PC-9 (cell line): Measurements from ENCODE around the gene RASGEF1C. TPM values are rescaled to one million over a fixed set of nuclear protein-coding genes. Genes with fewer than 3 reads are reported as not detected.

Source experiments
- BruUV-seq: library from RNA; stranded (reverse); fragments of 400-500 nt; replicated peaks from 2 replicates; lab custom pipeline; 2021; lab: Mats Ljungman, UMichigan
- CTCF ChIA-PET: fragments of 300-600 bp; sonication (Branson Sonifier 250); formaldehyde crosslinking; loops from one replicate; lab custom pipeline; 2022; ENCODE audit warnings: antibody characterized with exemption; lab: Charles Lee
- POLR2A ChIA-PET: fragments of 300-600 bp; sonication (Branson Sonifier 250); formaldehyde crosslinking; loops from one replicate; lab custom pipeline; 2022; ENCODE audit warnings: antibody characterized with exemption; ENCODE audit not compliant: unreplicated experiment; lab: Charles Lee
- DNase-seq, 2 experiments: peaks; one replicate each; pipeline versions ENCODE4 v3.0.0 to v3.0.0-alpha.2; 2015 to 2022; ENCODE audit warnings: mixed read lengths in 1 of 2
- H2AFZ ChIP-seq: fragments of 200-600 bp; sonication (generic); 2 replicates; pipeline ENCODE4 v1.8.1; 2017; ENCODE audit warnings: antibody characterized with exemption
- H3F3A ChIP-seq: fragments of 200-600 bp; sonication (generic); 2 replicates; pipeline ENCODE4 v1.8.1; 2017; ENCODE audit warnings: antibody characterized with exemption, mild to moderate bottlenecking, low read depth; ENCODE audit not compliant: insufficient read depth
- H3K27ac ChIP-seq: fragments of 200-600 bp; sonication (generic); 2 replicates; pipeline ENCODE4 v1.6.1; 2016; ENCODE audit warnings: mixed run types
- H3K27me3 ChIP-seq: fragments of 200-600 bp; sonication (generic); 2 replicates; pipeline ENCODE4 v1.6.1; 2016; ENCODE audit warnings: low read depth, mixed run types; ENCODE audit not compliant: insufficient read depth
- H3K36me3 ChIP-seq: fragments of 200-600 bp; sonication (generic); 2 replicates; pipeline ENCODE4 v1.6.1; 2016; ENCODE audit warnings: low read depth, mixed run types
- H3K4me1 ChIP-seq: fragments of 200-600 bp; sonication (generic); replicated peaks from 2 replicates; pipeline ENCODE4 v1.6.1; 2016; ENCODE audit warnings: mixed run types; ENCODE audit not compliant: insufficient read depth
- H3K4me2 ChIP-seq: fragments of 200-600 bp; sonication (generic); 2 replicates; pipeline ENCODE4 v1.6.1; 2017; ENCODE audit warnings: mixed run types
- H3K4me3 ChIP-seq: fragments of 200-600 bp; sonication (generic); 2 replicates; pipeline ENCODE4 v1.6.1; 2016; ENCODE audit warnings: mixed run types
- H3K79me2 ChIP-seq: fragments of 200-600 bp; sonication (generic); 2 replicates; pipeline ENCODE4 v1.6.1; 2017; ENCODE audit warnings: low read depth, mixed run types
- H3K9me2 ChIP-seq: fragments of 200-600 bp; sonication (generic); 2 replicates; pipeline ENCODE4 v1.8.1; 2017; ENCODE audit warnings: mild to moderate bottlenecking; ENCODE audit not compliant: insufficient read depth
- H3K9me3 ChIP-seq: fragments of 200-600 bp; sonication (generic); 2 replicates; pipeline ENCODE4 v1.8.1; 2016; ENCODE audit warnings: low read depth; ENCODE audit not compliant: insufficient read depth
- H4K20me1 ChIP-seq: fragments of 200-600 bp; sonication (generic); 2 replicates; pipeline ENCODE4 v1.8.1; 2017; ENCODE audit not compliant: insufficient read depth
- CTCF ChIP-seq: fragments of 200-600 bp; sonication (generic); conservative IDR thresholded peaks from 2 replicates; pipeline ENCODE4 v1.6.1; 2017; ENCODE audit warnings: mixed run types, antibody characterized with exemption, mild to moderate bottlenecking, moderate library complexity
- EZH2 ChIP-seq: fragments of 200-600 bp; sonication (generic); IDR thresholded peaks from 2 replicates; pipeline ENCODE4 v1.8.0; 2017; ENCODE audit warnings: antibody characterized with exemption, low read depth
- intact Hi-C: fragments of 100-400 bp; cut with micrococcal nuclease; formaldehyde crosslinking; loops from one replicate; pipeline ENCODE4 v1.10.0; 2022; ENCODE audit not compliant: unreplicated experiment
- total RNA-seq: library from RNA; stranded (reverse); gene quantifications from 2 replicates; pipeline ENCODE4 v1.2.3, GENCODE V29; 2021

Gene RASGEF1C
- total RNA-seq, 1 experiment from 2014 or later, result not detected

- Histone ChIP-seq H3K9me3 (peaks cover 7% of the 10 kb centered on the region; the same call in 1 of the 2 replicates), H4K20me1 (no peaks in the 10 kb centered on the region; the same call in 1 of the 2 replicates), H3K27me3 (no peaks in the 10 kb centered on the region), H3K9me2 (no peaks in the 10 kb centered on the region), H3K4me2 (peak within 1 kb of the TSS; percentile 92), H3K36me3 (no peaks in the 10 kb centered on the region), H3K79me2 (peaks cover 36% of the 10 kb centered on the region), H3K4me3 (peak within 1 kb of the TSS; percentile 78), H3K27ac (peak within 1 kb of the TSS; percentile 68), H2AFZ (peak within 1 kb of the TSS; percentile 81), H3F3A (no peaks in the 10 kb centered on the region), H3K4me1 (peaks cover 20% of the 10 kb centered on the region)
- TF ChIP-seq CTCF (no peak), EZH2 (no peak)
- ChIA-PET POLR2A (interaction anchor here (0.7 kb wide), 1 partner anchor 232 kb away, joined by 3 read pairs; no protein-coding TSS in a partner anchor), CTCF (interaction anchor here (0.8 kb wide), 1 partner anchor 21 kb away, joined by 22 read pairs; no protein-coding TSS in a partner anchor)
- BruUV-seq, result TSS peak; percentile 42
- intact Hi-C loops, result loop anchor here (5.0 kb wide), 2 partner anchors 159 to 519 kb away; partner anchors contain the start of gene RUFY1
- peak; percentile 73 to 97 for DNase-seq
Measured at GRCh38 chr5:180071531-180072255, 137.3 kb downstream of the RASGEF1C start, which contains the start of gene RNF130. Gene RNF130, minus strand, starts transcription at chr5:180071759. Its CDS starts 57 bp downstream, at chr5:180071702.

- POLR2A ChIA-PET, result interaction anchor here (0.7 kb wide), 1 partner anchor 231 kb away, joined by 3 read pairs; no protein-coding TSS in a partner anchor
Measured at GRCh38 chr5:180070756-180071530, 138.1 kb downstream of the RASGEF1C start.

More at GRCh38 chr5:180070756-180071530, 138.1 kb downstream of the RASGEF1C start:
- Histone ChIP-seq H3K27ac (peak overlapping the region; percentile 10; the same call in 1 of the 2 replicates), H3F3A (no peaks in the 10 kb centered on the region), H2AFZ (peak overlapping the region; percentile 81), H3K4me2 (peak overlapping the region; percentile 92), H3K9me2 (no peaks in the 10 kb centered on the region), H3K9me3 (peaks cover 7% of the 10 kb centered on the region; the same call in 1 of the 2 replicates), H4K20me1 (no peaks in the 10 kb centered on the region; the same call in 1 of the 2 replicates), H3K4me3 (peak overlapping the region; percentile 78), H3K79me2 (peaks cover 36% of the 10 kb centered on the region), H3K4me1 (peaks cover 20% of the 10 kb centered on the region), H3K36me3 (no peaks in the 10 kb centered on the region), H3K27me3 (no peaks in the 10 kb centered on the region)
- CTCF ChIA-PET, result interaction anchor here (0.8 kb wide), 1 partner anchor 21 kb away, joined by 22 read pairs; no protein-coding TSS in a partner anchor
- TF ChIP-seq EZH2 (no peak), CTCF (no peak)
- no TSS peak for BruUV-seq
- DNase-seq, result peak; percentile 45 to 55
- intact Hi-C loops, result loop anchor here (5.0 kb wide), 2 partner anchors 159 to 519 kb away; partner anchors contain the start of gene RUFY1
